ENCODE measurements around the gene YBX2. TPM values are rescaled to one million over a fixed set of nuclear protein-coding genes. Genes with fewer than 3 reads are reported as not detected.

YBX2 gene
- total RNA-seq, 2 donors from 2014 or later: 0.15 to 0.26 TPM

GRCh38 chr17:7328840-7329373 is 34.5 kb upstream of the YBX2 start, which contains the start of gene NEURL4:
NEURL4 (minus strand) TSS chr17:7329335; CDS start chr17:7329312, 23 bp downstream.
- Mint-ChIP-seq H3K4me3 (peak within 1 kb of the TSS; percentile 99), H3K36me3 (ENCODE audit: low read depth) (peaks cover 5% of the 10 kb centered on the region), H3K9me3 (no peaks in the 10 kb centered on the region), H3K27ac (peak within 1 kb of the TSS; percentile 97), H3K27me3 (no peaks in the 10 kb centered on the region), H3K4me1 (peaks cover 20% of the 10 kb centered on the region)
- ATAC-seq (replicated peaks): peak; percentile 33

- H3K27me3 Mint-ChIP-seq: no peaks in the 10 kb centered on the region
- H3K4me3 Mint-ChIP-seq: peak overlapping the region; percentile 99
- H3K4me1 Mint-ChIP-seq: peaks cover 20% of the 10 kb centered on the region
- ATAC-seq (replicated peaks): no peak
- H3K36me3 Mint-ChIP-seq (ENCODE audit: low read depth): peaks cover 14% of the 10 kb centered on the region
- peak overlapping the region; percentile 97 for H3K27ac Mint-ChIP-seq
- H3K9me3 Mint-ChIP-seq: no peaks in the 10 kb centered on the region
Observed at GRCh38 chr17:7328009-7328408, 33.6 kb upstream of the YBX2 start.

- peak overlapping the region; percentile 99 for H3K4me3 Mint-ChIP-seq
- peaks cover 18% of the 10 kb centered on the region for H3K36me3 Mint-ChIP-seq (ENCODE audit: low read depth)
- H3K27ac Mint-ChIP-seq: peak overlapping the region; percentile 97
- H3K4me1 Mint-ChIP-seq: peaks cover 16% of the 10 kb centered on the region
- no peaks in the 10 kb centered on the region for H3K9me3 Mint-ChIP-seq
- ATAC-seq (replicated peaks): no peak
- no peaks in the 10 kb centered on the region for H3K27me3 Mint-ChIP-seq
Observed at GRCh38 chr17:7327501-7327900, 33.1 kb upstream of the YBX2 start.

GRCh38 chr17:7327056-7327455 is 32.6 kb upstream of the YBX2 start:
- no peaks in the 10 kb centered on the region for H3K9me3 Mint-ChIP-seq
- H3K27me3 Mint-ChIP-seq: no peaks in the 10 kb centered on the region
- H3K36me3 Mint-ChIP-seq (ENCODE audit: low read depth): peaks cover 22% of the 10 kb centered on the region
- H3K4me1 Mint-ChIP-seq: peaks cover 12% of the 10 kb centered on the region
- H3K27ac Mint-ChIP-seq: peak overlapping the region; percentile 97
- H3K4me3 Mint-ChIP-seq: no peak overlapping the region
- ATAC-seq (replicated peaks): no peak

GRCh38 chr17:7326186-7326585 is 31.7 kb upstream of the YBX2 start:
- H3K9me3 Mint-ChIP-seq: no peaks in the 10 kb centered on the region
- no peak overlapping the region for H3K27ac Mint-ChIP-seq
- H3K36me3 Mint-ChIP-seq (ENCODE audit: low read depth): peaks cover 31% of the 10 kb centered on the region
- H3K4me1 Mint-ChIP-seq: peaks cover 12% of the 10 kb centered on the region
- H3K4me3 Mint-ChIP-seq: no peak overlapping the region
- H3K27me3 Mint-ChIP-seq: no peaks in the 10 kb centered on the region
- no peak for ATAC-seq (replicated peaks)

- H3K27me3 Mint-ChIP-seq: no peaks in the 10 kb centered on the region
- H3K4me3 Mint-ChIP-seq: no peak overlapping the region
- ATAC-seq (replicated peaks): no peak
- peak overlapping the region; percentile 36 for H3K27ac Mint-ChIP-seq
- H3K9me3 Mint-ChIP-seq: no peaks in the 10 kb centered on the region
- peaks cover 36% of the 10 kb centered on the region for H3K36me3 Mint-ChIP-seq (ENCODE audit: low read depth)
- H3K4me1 Mint-ChIP-seq: peaks cover 12% of the 10 kb centered on the region
Observed at GRCh38 chr17:7325031-7325528, 30.6 kb upstream of the YBX2 start.

GRCh38 chr17:7324438-7324779 is 30.0 kb upstream of the YBX2 start:
- Mint-ChIP-seq H3K4me1 (peaks cover 12% of the 10 kb centered on the region), H3K4me3 (no peak overlapping the region), H3K36me3 (ENCODE audit: low read depth) (peaks cover 39% of the 10 kb centered on the region), H3K27ac (peak overlapping the region; percentile 36), H3K9me3 (no peaks in the 10 kb centered on the region), H3K27me3 (no peaks in the 10 kb centered on the region)
- no peak for ATAC-seq (replicated peaks)

GRCh38 chr17:7323731-7324437 is 29.4 kb upstream of the YBX2 start:
- Mint-ChIP-seq H3K4me1 (peaks cover 11% of the 10 kb centered on the region), H3K27me3 (no peaks in the 10 kb centered on the region), H3K9me3 (no peaks in the 10 kb centered on the region), H3K27ac (peak overlapping the region; percentile 36), H3K4me3 (no peak overlapping the region), H3K36me3 (ENCODE audit: low read depth) (peaks cover 44% of the 10 kb centered on the region)
- ATAC-seq (replicated peaks): peak; percentile 74

GRCh38 chr17:7322520-7323194 is 28.2 kb upstream of the YBX2 start:
- Mint-ChIP-seq H3K27me3 (no peaks in the 10 kb centered on the region), H3K4me3 (no peak overlapping the region), H3K9me3 (no peaks in the 10 kb centered on the region), H3K27ac (no peak overlapping the region), H3K36me3 (ENCODE audit: low read depth) (peaks cover 54% of the 10 kb centered on the region), H3K4me1 (no peaks in the 10 kb centered on the region)
- ATAC-seq (replicated peaks): no peak

- H3K27ac Mint-ChIP-seq: no peak overlapping the region
- no peak overlapping the region for H3K4me3 Mint-ChIP-seq
- no peaks in the 10 kb centered on the region for H3K9me3 Mint-ChIP-seq
- H3K27me3 Mint-ChIP-seq: no peaks in the 10 kb centered on the region
- no peaks in the 10 kb centered on the region for H3K4me1 Mint-ChIP-seq
- no peak for ATAC-seq (replicated peaks)
- peaks cover 62% of the 10 kb centered on the region for H3K36me3 Mint-ChIP-seq (ENCODE audit: low read depth)
Observed at GRCh38 chr17:7321466-7321865, 27.0 kb upstream of the YBX2 start.

- H3K4me1 Mint-ChIP-seq: peaks cover 5% of the 10 kb centered on the region
- no peaks in the 10 kb centered on the region for H3K27me3 Mint-ChIP-seq
- no peak overlapping the region for H3K4me3 Mint-ChIP-seq
- no peak for ATAC-seq (replicated peaks)
- H3K36me3 Mint-ChIP-seq (ENCODE audit: low read depth): peaks cover 78% of the 10 kb centered on the region
- no peaks in the 10 kb centered on the region for H3K9me3 Mint-ChIP-seq
- H3K27ac Mint-ChIP-seq: peak overlapping the region; percentile 66
Observed at GRCh38 chr17:7318121-7318860, 23.9 kb upstream of the YBX2 start.

GRCh38 chr17:7317161-7317803 is 22.8 kb upstream of the YBX2 start:
- Mint-ChIP-seq H3K9me3 (no peaks in the 10 kb centered on the region), H3K4me1 (peaks cover 13% of the 10 kb centered on the region), H3K27ac (peak overlapping the region; percentile 66), H3K27me3 (no peaks in the 10 kb centered on the region), H3K4me3 (peak overlapping the region; percentile 33), H3K36me3 (ENCODE audit: low read depth) (peaks cover 80% of the 10 kb centered on the region)
- no peak for ATAC-seq (replicated peaks)

GRCh38 chr17:7315570-7316235 is 21.3 kb upstream of the YBX2 start:
- H3K4me3 Mint-ChIP-seq: peak overlapping the region; percentile 95
- H3K27ac Mint-ChIP-seq: peak overlapping the region; percentile 86
- peaks cover 80% of the 10 kb centered on the region for H3K36me3 Mint-ChIP-seq (ENCODE audit: low read depth)
- H3K4me1 Mint-ChIP-seq: peaks cover 22% of the 10 kb centered on the region
- H3K9me3 Mint-ChIP-seq: no peaks in the 10 kb centered on the region
- H3K27me3 Mint-ChIP-seq: no peaks in the 10 kb centered on the region
- ATAC-seq (replicated peaks): no peak
